HepG2 (cell line): ENCODE data around the gene CDC14B. TPM values are rescaled to one million over a fixed set of nuclear protein-coding genes. Genes with fewer than 3 reads are reported as not detected.

Source experiments
- ATAC-seq: fragments of 200-7000 bp; cut with Tn5 transposase; 3 replicates; pipeline ENCODE4 v1.9.1; 2020; ENCODE audit warnings: mild to moderate bottlenecking, moderate library complexity
- BruUV-seq: library from RNA; stranded (reverse); fragments of 400-500 nt; replicated peaks from 2 replicates; lab custom pipeline; 2021; lab: Mats Ljungman, UMichigan
- CTCF ChIA-PET: fragments of 300-600 bp; formaldehyde crosslinking; extraction: SDS; loops from one replicate; lab custom pipeline; 2021; ENCODE audit warnings: low total read pairs, inconsistent platforms, low intra/inter-chr PET ratio; lab: Yijun Ruan, JAX
- POLR2A ChIA-PET: fragments of 350-600 bp; sonication (Branson Sonifier 250); formaldehyde crosslinking; loops from one replicate; lab custom pipeline; 2020; ENCODE audit warnings: antibody characterized with exemption, inconsistent platforms; lab: Yijun Ruan, JAX
- DNase-seq: peaks from one replicate; pipeline ENCODE4 v3.0.0-alpha.2; 2015; ENCODE audit warnings: low spot score
- FAIRE-seq: peaks from 3 replicates; lab custom pipeline; 2011; peaks lifted over from hg19 to GRCh38; lab: Jason Lieb, UNC
- H2AFZ ChIP-seq: one replicate; pipeline ENCODE4 v1.6.1; 2011; ENCODE audit warnings: low read length, inconsistent platforms
- H3K27ac ChIP-seq: fragments of 300-600 bp; 3 replicates; pipeline ENCODE4 v1.8.0; 2011; ENCODE audit warnings: mixed run types, mild to moderate bottlenecking, mixed read lengths, low read length, inconsistent platforms; ENCODE audit not compliant: insufficient read depth; ENCODE audit errors: extremely low read length
- H3K27me3 ChIP-seq, 2 experiments: fragments of 200-600 bp in 1 of 2; 2 replicates in 1 of 2; 3 replicates in 1 of 2; pipeline versions ENCODE4 v1.6.0 to v1.8.0; 2011; ENCODE audit warnings: low read length in 2 of 2, mild to moderate bottlenecking in 2 of 2, moderate library complexity in 2 of 2, inconsistent platforms in 1 of 2; ENCODE audit not compliant: insufficient read depth in 2 of 2, control insufficient read depth in 1 of 2
- H3K36me3 ChIP-seq, 2 experiments: fragments of 200-600 bp in 1 of 2; replicated peaks in 1 of 2; 2 replicates in 1 of 2; 3 replicates in 1 of 2; pipeline versions ENCODE4 v1.5.1 to v1.8.0; 2011; ENCODE audit warnings: low read length in 2 of 2, inconsistent platforms in 1 of 2; ENCODE audit not compliant: insufficient read depth in 2 of 2, control insufficient read depth in 1 of 2
- H3K4me1 ChIP-seq: 2 replicates; pipeline ENCODE4 v1.5.1; 2012; ENCODE audit warnings: low read length, inconsistent platforms; ENCODE audit not compliant: insufficient read depth
- H3K4me2 ChIP-seq: 2 replicates; pipeline ENCODE4 v1.6.0; 2011; ENCODE audit warnings: low read depth, low read length, inconsistent platforms
- H3K4me3 ChIP-seq, 3 experiments: fragments of 200-600 bp in 1 of 3; sonication (generic), shearing (Covaris generic) in 1 of 3; replicated peaks in 1 of 3; 2 replicates each; pipeline ENCODE4 v1.5.1; 2011 to 2016; ENCODE audit warnings: low read length in 3 of 3, inconsistent platforms in 2 of 3, low read depth in 2 of 3, mild to moderate bottlenecking in 2 of 3, control low read depth in 1 of 3, mixed read lengths in 1 of 3; ENCODE audit not compliant: insufficient read depth in 1 of 3
- H3K79me2 ChIP-seq: one replicate; pipeline ENCODE4 v1.6.1; 2011; ENCODE audit warnings: low read length, inconsistent platforms; ENCODE audit not compliant: insufficient read depth
- H3K9ac ChIP-seq: 2 replicates; pipeline ENCODE4 v1.6.0; 2011; ENCODE audit warnings: mild to moderate bottlenecking, low read depth, low read length, inconsistent platforms; ENCODE audit not compliant: insufficient read depth
- H3K9me3 ChIP-seq: 2 replicates; pipeline ENCODE4 v1.5.1; 2012; ENCODE audit warnings: mild to moderate bottlenecking, low read length
- H4K20me1 ChIP-seq: 2 replicates; pipeline ENCODE4 v1.6.0; 2011; ENCODE audit warnings: inconsistent platforms, mild to moderate bottlenecking, low read length, moderate library complexity; ENCODE audit not compliant: insufficient read depth
- HOXD1 ChIP-seq: sonication (generic); formaldehyde crosslinking; IDR thresholded peaks from 2 replicates; pipeline ENCODE4 v1.5.0; 2020; ENCODE audit warnings: missing genetic modification reagents
- MAFF ChIP-seq: IDR thresholded peaks from 2 replicates; pipeline ENCODE4 v1.6.1; 2011; ENCODE audit warnings: low read depth, low read length, improper control_type of control experiment
- MAFK ChIP-seq, 2 experiments: IDR thresholded peaks in 1 of 2; conservative IDR thresholded peaks in 1 of 2; 2 replicates each; pipeline ENCODE4 v1.6.1; 2011; ENCODE audit warnings: improper control_type of control experiment in 2 of 2, low read length in 2 of 2
- TP53 ChIP-seq: sonication (generic); formaldehyde crosslinking; conservative IDR thresholded peaks from 2 replicates; pipeline ENCODE4 v1.4.0; 2020; ENCODE audit warnings: missing genetic modification reagents
- WGBS: methylation state at CpG from one replicate; pipeline ENCODE4 v1.1.6; 2017; ENCODE audit warnings: low lambda C conversion rate; 5-methylcytosine and 5-hydroxymethylcytosine counted together
- in situ Hi-C: cut with HindIII; loops from 2 replicates; pipeline ENCODE4 v1.10.0; 2017; ENCODE audit warnings: low pct_unique_long_range_greater_than_20kb; ENCODE audit not compliant: extremely low pct_ligation_motif_present
- intact Hi-C: fragments of 100-400 bp; cut with micrococcal nuclease; formaldehyde crosslinking; loops from one replicate; pipeline ENCODE4 v1.10.0; 2022; ENCODE audit not compliant: unreplicated experiment
- polyA plus RNA-seq, 8 experiments: library from polyadenylated mRNA; depleted of rRNA in 3 of 8; stranded (reverse) in 7 of 8; unstranded in 1 of 8; fragments of >200 nt; fragmentation: Illumina TruSeq in 4 of 8; extraction: Trizol in 4 of 8; gene quantifications; 2 replicates each; pipeline versions ENCODE4 v1.2.1 to v1.2.3, GENCODE V29; 2011 to 2016; ENCODE audit warnings: low read depth in 4 of 8, missing spikeins in 1 of 8, mixed read lengths in 1 of 8; ENCODE audit not compliant: insufficient read depth in 1 of 8
- total RNA-seq, 5 experiments: library from RNA; depleted of rRNA; stranded (reverse); fragments of >200 nt; fragmentation: Illumina TruSeq; extraction: Trizol; gene quantifications; 2 replicates each; pipeline ENCODE4 v1.2.3, GENCODE V29; 2016; ENCODE audit warnings: low read depth in 1 of 5

Gene CDC14B
- total and polyA plus RNA-seq, 2 of the 13 experiments (the other 11 are each of a cell fraction or from before 2014, with no cell fraction given): 25.8 to 33.3 TPM

- no peak for FAIRE-seq
- no peak overlapping the region for H3K4me2 ChIP-seq
- ATAC-seq: no peak
- in situ Hi-C loops: no loop called here
- intact Hi-C loops: no loop called here
- no peak overlapping the region for H2AFZ ChIP-seq
- CTCF ChIA-PET: no interaction called here
- H3K36me3 ChIP-seq: peaks cover 0 to 19% of the 10 kb centered on the region in 2 experiments; a peak in 3 of 5 replicates
- H3K27me3 ChIP-seq: no peaks in the 10 kb centered on the region
- peak; percentile 92 for TF ChIP-seq MAFF
- TF ChIP-seq MAFK (conservative IDR thresholded peaks at IDR 0.05 in 1 of 2, IDR thresholded peaks at IDR 0.05 in 1 of 2; ENCODE audit: low read length in 2 of 2): peak; percentile 83 to 92
- no peak for TF ChIP-seq HOXD1 (CRISPR knock-in tag)
- 100% methylated on average over 3 of the region's 3 CpGs for WGBS
- no peak overlapping the region for H3K27ac ChIP-seq
- no peaks in the 10 kb centered on the region for H3K79me2 ChIP-seq
- POLR2A ChIA-PET: no interaction called here
- H3K9ac ChIP-seq: no peak overlapping the region
- no peak for DNase-seq
- H3K4me3 ChIP-seq: no peak overlapping the region
- H4K20me1 ChIP-seq: no peaks in the 10 kb centered on the region
- no TSS peak for BruUV-seq
- no peaks in the 10 kb centered on the region for H3K9me3 ChIP-seq
- peaks cover 6% of the 10 kb centered on the region; the same call in 1 of the 2 replicates for H3K4me1 ChIP-seq
These were observed 79.5 kb downstream of the CDC14B start for GRCh38 chr9:96540106-96540505.

- Histone ChIP-seq H2AFZ (no peak overlapping the region), H3K27me3 (no peaks in the 10 kb centered on the region), H3K4me3 (no peak overlapping the region), H3K36me3 (peaks cover 6 to 45% of the 10 kb centered on the region in 2 experiments; a peak in 4 of 5 replicates), H4K20me1 (no peaks in the 10 kb centered on the region), H3K4me1 (no peaks in the 10 kb centered on the region), H3K79me2 (no peaks in the 10 kb centered on the region), H3K9ac (no peak overlapping the region), H3K27ac (no peak overlapping the region), H3K4me2 (no peak overlapping the region), H3K9me3 (no peaks in the 10 kb centered on the region)
- TF ChIP-seq TP53: no peak
- FAIRE-seq (no peak), DNase-seq (no peak), ATAC-seq (no peak)
- ChIA-PET POLR2A (no interaction called here), CTCF (no interaction called here)
- TSS peak; percentile 22 for BruUV-seq
- in situ Hi-C loops (no loop called here), intact Hi-C loops (no loop called here)
These were observed 87.5 kb downstream of the CDC14B start for GRCh38 chr9:96532173-96532572.
